Stimulated activated naive CD8-positive, alpha-beta T cell treated with anti-CD3 and anti-CD28 coated beads, Interleukin-15, Interleukin-2, amounts not matched to agents 100 ng/mL and 50 ng/mL, for 24 hours (primary cell): Measurements from ENCODE around the gene AGK.
A peak's percentile ranks its signal among the peaks of the same experiment; 100 is the strongest.
"Not testable (repeated sequence)": the region's sequence is repeated elsewhere in the genome, so short reads cannot be mapped to it uniquely, and the experiment has no call there.

Experiments used
- H3K27ac Mint-ChIP-seq: one replicate; pipeline ENCODE4 v1.8.0; 2021; ENCODE audit warnings: mild to moderate bottlenecking, mixed read lengths
- H3K27me3 Mint-ChIP-seq: one replicate; pipeline ENCODE4 v1.8.0; 2021; ENCODE audit warnings: mixed read lengths
- H3K36me3 Mint-ChIP-seq: one replicate; pipeline ENCODE4 v1.8.0; 2021; ENCODE audit warnings: low read depth, mixed read lengths
- H3K4me1 Mint-ChIP-seq: one replicate; pipeline ENCODE4 v1.8.0; 2021; ENCODE audit warnings: low read depth, mixed read lengths
- H3K4me3 Mint-ChIP-seq: one replicate; pipeline ENCODE4 v1.8.0; 2021; ENCODE audit warnings: mild to moderate bottlenecking, mixed read lengths
- H3K9me3 Mint-ChIP-seq: one replicate; pipeline ENCODE4 v1.8.0; 2021; ENCODE audit warnings: mixed read lengths

Gene AGK

DNA sequence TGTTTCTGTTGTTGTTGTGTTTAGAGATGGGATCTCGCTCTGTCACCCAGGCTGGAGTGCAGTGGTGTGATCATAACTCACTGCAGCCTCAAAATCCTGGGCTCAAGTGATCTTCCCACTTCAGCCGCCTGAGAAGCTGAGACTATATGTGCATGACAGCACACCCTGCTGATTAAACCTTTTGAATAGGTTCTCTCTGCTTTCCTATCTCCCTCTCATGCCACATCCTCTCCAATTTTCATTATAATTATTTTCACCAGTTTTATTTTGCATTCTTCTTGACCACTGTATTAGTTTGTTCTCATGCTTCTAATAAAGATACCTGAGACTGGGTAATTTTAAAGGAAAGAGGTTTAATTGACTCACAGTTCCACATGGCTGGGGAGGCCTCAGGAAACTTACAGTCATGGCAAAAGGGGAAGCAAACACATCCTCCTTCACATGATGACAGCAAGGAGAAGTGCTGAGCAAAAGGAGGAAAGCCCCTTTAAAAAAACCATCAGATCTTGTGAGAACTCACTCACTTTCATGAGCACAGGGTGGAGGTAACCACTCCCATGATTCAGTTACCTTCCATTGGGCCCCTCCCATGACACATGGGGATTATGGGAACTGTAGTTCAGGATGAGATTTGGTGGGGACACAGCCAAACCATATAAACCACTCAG is 12.9 kb downstream of the AGK start:
- Mint-ChIP-seq H3K27me3 (no peaks in the 10 kb centered on the region), H3K4me3 (peak overlapping the region; percentile 41), H3K4me1 (peaks cover 85% of the 10 kb centered on the region), H3K27ac (peak overlapping the region; percentile 95), H3K36me3 (peaks cover 94% of the 10 kb centered on the region), H3K9me3 (peaks cover 12% of the 10 kb centered on the region)

DNA sequence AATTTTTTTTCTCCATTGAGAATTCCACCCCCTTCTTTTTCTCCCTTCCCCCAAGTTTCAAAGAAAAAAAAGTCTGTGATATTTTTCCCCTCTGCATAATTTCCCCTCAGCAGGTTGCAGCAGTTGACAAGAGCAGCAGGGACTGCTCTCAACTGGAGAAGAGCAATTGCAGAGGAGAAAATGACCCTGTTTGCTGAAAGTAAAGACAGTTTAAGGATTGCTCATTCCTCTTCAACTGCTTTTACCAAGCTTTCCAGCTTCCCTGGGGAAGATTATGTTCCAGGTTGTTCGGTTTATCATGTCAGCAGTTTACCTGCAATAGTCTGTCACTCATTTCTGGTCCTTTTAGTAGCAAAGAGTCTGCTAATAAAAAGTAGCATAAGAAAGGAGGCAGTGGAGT is 16.2 kb downstream of the AGK start:
- no peak overlapping the region for H3K27ac Mint-ChIP-seq
- H3K36me3 Mint-ChIP-seq, result peaks cover 90% of the 10 kb centered on the region
- peaks cover 72% of the 10 kb centered on the region for H3K4me1 Mint-ChIP-seq

DNA sequence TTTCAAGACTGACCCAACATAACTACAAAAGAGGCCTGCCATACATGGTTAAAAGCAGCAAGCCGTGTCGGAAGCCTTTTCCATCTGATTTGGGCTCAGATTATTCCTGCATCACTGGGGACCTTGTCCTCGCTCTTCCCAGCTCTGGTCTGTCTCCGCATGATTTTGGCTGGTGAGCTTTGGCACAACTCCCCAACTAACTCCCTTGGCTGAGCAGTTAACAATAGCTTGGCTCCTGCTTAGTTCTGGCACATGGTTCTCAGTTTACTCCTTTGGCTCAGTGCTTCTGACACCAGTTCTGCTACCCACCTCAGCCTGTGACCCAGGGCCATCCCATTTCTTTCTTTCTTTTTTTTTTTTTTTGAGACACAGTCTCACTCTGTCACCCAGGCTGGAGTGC is 17.0 kb downstream of the AGK start:
- Mint-ChIP-seq H3K4me1 (peaks cover 70% of the 10 kb centered on the region), H3K27me3 (no peaks in the 10 kb centered on the region), H3K27ac (peak overlapping the region; percentile 38), H3K9me3 (peaks cover 6% of the 10 kb centered on the region), H3K4me3 (no peak overlapping the region), H3K36me3 (peaks cover 90% of the 10 kb centered on the region)

More for the DNA sequence above, 16.2 kb downstream of the AGK start:
- Mint-ChIP-seq H3K4me3 (no peak overlapping the region), H3K27me3 (no peaks in the 10 kb centered on the region), H3K9me3 (peaks cover 6% of the 10 kb centered on the region)

DNA sequence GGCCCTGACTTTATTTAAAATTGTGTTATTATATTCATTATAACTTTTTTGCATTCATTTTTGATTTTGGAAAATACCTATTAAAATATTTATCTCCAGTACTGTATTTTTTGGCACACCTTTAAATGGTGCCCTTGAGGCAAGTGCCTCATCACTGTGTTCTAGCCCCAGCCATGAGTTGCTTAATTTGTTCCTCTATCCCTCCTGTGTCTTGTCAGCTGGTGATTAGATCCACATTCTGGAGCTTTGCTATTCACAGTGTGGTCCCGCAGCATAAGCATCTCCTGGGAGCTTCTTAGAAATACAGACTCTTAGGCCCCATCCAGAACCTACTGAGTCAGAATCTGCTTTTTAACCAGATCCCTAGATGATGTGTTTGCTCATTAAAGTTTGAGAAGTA is 19.8 kb downstream of the AGK start:
- no peak overlapping the region for H3K4me3 Mint-ChIP-seq
- H3K27ac Mint-ChIP-seq, result peak overlapping the region; percentile 62
- peaks cover 45% of the 10 kb centered on the region for H3K4me1 Mint-ChIP-seq
- peaks cover 18% of the 10 kb centered on the region for H3K9me3 Mint-ChIP-seq
- no peaks in the 10 kb centered on the region for H3K27me3 Mint-ChIP-seq
- peaks cover 90% of the 10 kb centered on the region for H3K36me3 Mint-ChIP-seq

DNA sequence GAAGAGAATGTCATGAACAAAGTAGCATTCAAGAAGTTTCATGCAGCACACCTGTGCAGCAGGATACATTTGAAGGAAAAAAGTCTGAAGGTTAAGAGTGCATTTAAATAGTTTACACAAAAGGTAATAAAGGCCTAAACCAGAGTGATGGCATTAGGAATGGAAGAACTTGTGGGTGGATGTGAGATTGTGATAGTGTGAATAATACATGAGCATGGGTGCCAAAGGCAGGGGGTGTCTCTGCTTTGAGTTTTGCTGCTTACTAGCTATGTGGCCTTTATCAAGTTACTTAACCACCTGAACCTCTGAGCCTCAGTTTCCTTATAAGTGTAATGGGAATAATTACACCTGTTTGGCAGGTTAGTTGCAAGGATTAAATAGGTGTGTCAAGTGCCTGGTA is 21.0 kb downstream of the AGK start:
- H3K9me3 Mint-ChIP-seq, result peaks cover 23% of the 10 kb centered on the region
- peaks cover 85% of the 10 kb centered on the region for H3K36me3 Mint-ChIP-seq
- H3K27ac Mint-ChIP-seq, result peak overlapping the region; percentile 59
- peaks cover 34% of the 10 kb centered on the region for H3K4me1 Mint-ChIP-seq
- no peaks in the 10 kb centered on the region for H3K27me3 Mint-ChIP-seq
- H3K4me3 Mint-ChIP-seq, result peak overlapping the region; percentile 10

DNA sequence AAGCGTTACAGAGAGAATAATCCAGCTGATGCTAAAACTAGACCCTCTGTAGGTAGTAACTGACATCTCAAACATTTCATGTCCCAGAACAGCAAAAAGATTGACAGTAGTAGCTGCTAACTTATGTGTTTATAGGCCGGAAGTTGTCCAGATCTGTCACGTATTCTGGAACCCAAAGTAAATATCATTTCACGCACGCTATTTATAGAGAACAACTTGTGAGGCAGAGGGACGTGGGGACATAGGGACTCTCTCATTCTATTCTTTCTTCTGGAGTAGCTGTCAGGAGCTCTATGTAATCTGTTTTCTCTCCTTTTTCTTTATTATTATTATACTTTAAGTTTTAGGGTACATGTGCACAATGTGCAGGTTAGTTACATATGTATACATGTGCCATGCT is 22.3 kb downstream of the AGK start:
- peaks cover 25% of the 10 kb centered on the region for H3K4me1 Mint-ChIP-seq
- peaks cover 73% of the 10 kb centered on the region for H3K36me3 Mint-ChIP-seq
- no peak overlapping the region for H3K27ac Mint-ChIP-seq
- H3K9me3 Mint-ChIP-seq, result peaks cover 23% of the 10 kb centered on the region
- no peak overlapping the region for H3K4me3 Mint-ChIP-seq
- H3K27me3 Mint-ChIP-seq, result no peaks in the 10 kb centered on the region

DNA sequence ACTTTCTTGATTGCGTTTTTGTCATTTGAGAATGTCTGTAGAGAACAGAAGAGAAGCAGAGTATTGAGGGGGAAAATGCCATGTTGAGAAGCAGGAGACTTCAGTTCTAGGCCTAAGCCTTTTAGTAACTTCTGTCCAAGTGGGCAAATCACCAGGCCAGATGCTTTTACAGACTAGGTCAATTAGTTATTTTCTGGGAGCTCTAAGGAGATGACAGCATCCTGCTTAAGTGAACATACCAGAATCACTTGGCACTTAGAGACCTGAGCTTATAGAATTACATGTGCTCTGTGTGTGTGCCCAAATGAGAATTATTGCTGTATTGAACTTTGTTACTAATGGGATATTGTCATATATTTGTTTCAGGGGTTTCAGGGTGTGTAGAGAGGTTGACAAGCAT is 24.0 kb downstream of the AGK start:
- H3K4me3 Mint-ChIP-seq, result no peak overlapping the region
- no peaks in the 10 kb centered on the region for H3K27me3 Mint-ChIP-seq
- H3K9me3 Mint-ChIP-seq, result peaks cover 23% of the 10 kb centered on the region
- peaks cover 63% of the 10 kb centered on the region for H3K36me3 Mint-ChIP-seq
- H3K27ac Mint-ChIP-seq, result no peak overlapping the region
- peaks cover 25% of the 10 kb centered on the region for H3K4me1 Mint-ChIP-seq

DNA sequence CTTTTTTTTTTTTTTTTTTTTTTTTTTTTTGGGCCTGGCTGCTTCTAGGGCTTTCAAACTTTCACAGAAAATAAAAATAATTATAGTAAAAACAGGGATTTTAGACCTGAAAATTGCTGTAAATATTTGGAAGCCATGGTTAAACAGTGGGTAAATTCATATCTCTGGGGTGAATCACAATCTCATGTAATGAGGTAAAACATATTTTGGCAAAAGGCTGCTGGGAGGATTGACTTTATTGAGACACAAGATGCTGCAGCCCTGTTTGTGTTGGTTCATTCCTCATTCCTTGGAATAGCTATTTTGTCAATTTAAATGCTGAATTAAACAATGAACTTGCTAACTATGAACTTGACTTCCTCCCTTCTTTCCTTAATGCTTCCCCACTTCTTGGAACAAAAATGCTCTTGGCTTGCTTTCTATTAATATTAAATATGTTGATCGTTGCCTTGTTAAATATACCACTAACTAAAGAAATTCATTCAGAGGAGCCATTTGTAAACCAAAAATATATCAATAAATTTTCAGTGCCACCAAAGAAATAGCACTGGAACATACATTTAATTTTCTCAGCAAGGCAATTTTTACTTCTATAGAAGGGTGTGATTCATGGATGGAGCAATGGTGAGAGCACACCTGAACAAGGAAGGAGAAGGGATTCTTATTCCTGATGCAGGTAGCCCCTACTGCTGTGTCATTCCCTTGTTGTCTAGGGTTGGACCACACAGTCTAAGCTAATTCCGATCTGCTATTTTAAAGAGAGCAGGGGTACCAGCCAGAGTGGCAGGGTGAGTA is 24.6 kb downstream of the AGK start:
- peaks cover 22% of the 10 kb centered on the region for H3K4me1 Mint-ChIP-seq
- peaks cover 58% of the 10 kb centered on the region for H3K36me3 Mint-ChIP-seq
- no peaks in the 10 kb centered on the region for H3K27me3 Mint-ChIP-seq
- no peak overlapping the region for H3K4me3 Mint-ChIP-seq
- no peak overlapping the region for H3K27ac Mint-ChIP-seq
- H3K9me3 Mint-ChIP-seq, result peaks cover 23% of the 10 kb centered on the region

DNA sequence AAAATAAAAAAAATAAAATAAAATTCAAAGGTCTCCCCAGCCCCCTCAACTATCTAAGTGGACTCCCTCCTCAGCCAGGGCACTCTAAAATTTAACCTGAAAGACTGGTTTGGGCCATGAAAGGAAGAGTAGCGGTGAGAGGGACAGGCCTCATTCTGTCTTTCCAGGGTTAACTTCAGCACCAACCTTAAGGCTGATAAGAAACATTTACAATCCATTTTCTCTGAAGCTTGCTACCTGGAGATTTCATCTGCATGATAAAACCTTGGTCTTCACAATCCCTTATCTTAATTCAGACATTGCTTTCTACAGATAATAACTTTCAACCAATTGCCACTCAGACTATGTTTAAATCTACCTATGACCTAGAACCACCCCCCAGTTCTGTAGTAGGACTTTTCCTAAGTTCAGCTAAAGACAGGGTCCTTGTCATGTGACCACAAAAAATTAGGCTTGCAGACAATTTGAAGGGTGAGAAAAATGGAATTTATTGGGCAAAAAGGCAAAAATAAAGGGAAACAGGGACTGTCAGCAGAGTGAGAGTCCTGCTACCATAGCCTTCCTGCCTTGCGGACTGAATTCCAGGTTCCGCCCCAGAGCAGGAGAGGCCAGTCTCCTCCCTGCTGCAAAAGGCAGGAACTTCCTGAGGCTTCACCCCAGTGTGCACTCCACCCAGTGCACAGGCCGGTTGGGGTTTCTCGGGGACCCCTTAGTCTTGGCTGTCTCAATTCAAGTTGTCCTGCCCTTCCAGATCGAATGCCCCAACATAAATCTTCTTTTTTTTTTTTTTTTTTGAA is 26.0 kb downstream of the AGK start:
- H3K36me3 Mint-ChIP-seq, result peaks cover 44% of the 10 kb centered on the region
- no peak overlapping the region for H3K27ac Mint-ChIP-seq
- H3K4me3 Mint-ChIP-seq, result no peak overlapping the region

DNA sequence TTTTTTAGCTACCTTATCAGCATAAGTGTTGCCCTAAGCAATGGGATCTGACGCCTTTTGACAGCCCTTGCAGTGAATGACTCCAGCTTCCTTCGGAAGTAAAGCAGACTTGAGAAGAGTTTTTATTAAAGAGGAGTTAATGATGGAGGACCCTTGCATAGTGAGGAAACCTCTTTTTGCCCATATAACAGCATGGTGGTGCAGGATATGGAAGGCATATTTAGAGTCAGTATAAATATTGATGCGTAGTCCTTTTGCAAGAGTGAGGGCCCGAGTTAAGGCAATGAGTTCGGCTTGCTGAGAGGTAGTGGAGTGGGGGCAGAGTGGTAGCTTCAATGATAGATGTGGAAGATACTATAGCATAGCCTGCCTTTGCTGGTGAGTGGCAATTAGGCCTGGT is 28.7 kb downstream of the AGK start:
- H3K4me3 Mint-ChIP-seq, H3K27me3 Mint-ChIP-seq, H3K27ac Mint-ChIP-seq: not testable (repeated sequence)
- peaks cover 29% of the 10 kb centered on the region for H3K4me1 Mint-ChIP-seq
- H3K36me3 Mint-ChIP-seq, result peaks cover 17% of the 10 kb centered on the region
- H3K9me3 Mint-ChIP-seq, result peaks cover 23% of the 10 kb centered on the region

More for the DNA sequence above, 26.0 kb downstream of the AGK start:
- Mint-ChIP-seq H3K27me3 (no peaks in the 10 kb centered on the region), H3K9me3 (peaks cover 23% of the 10 kb centered on the region), H3K4me1 (peaks cover 10% of the 10 kb centered on the region)

DNA sequence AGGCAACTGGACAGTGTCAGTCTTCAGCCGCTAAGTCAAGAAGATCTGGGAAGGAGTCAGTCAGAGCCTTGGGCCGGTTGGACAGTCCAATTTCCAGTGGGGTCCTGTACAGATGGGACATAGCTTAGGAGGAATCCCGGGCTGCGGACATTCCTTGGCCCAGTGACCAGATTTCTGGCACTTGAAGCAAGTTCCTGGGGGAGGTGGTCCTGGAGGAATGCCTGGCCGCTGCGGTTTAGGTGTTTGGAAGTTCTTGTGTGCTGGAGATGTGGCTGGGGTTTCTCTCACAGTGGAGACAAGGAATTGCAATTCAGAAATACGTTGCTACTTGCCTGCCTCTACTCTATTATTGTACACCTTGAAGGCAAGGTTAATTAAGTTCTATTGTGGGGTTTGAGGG is 30.9 kb downstream of the AGK start:
- not testable (repeated sequence) for H3K9me3 Mint-ChIP-seq, H3K36me3 Mint-ChIP-seq, H3K27me3 Mint-ChIP-seq, H3K4me3 Mint-ChIP-seq
- Mint-ChIP-seq H3K4me1 (peaks cover 50% of the 10 kb centered on the region), H3K27ac (peak overlapping the region; percentile 99)

DNA sequence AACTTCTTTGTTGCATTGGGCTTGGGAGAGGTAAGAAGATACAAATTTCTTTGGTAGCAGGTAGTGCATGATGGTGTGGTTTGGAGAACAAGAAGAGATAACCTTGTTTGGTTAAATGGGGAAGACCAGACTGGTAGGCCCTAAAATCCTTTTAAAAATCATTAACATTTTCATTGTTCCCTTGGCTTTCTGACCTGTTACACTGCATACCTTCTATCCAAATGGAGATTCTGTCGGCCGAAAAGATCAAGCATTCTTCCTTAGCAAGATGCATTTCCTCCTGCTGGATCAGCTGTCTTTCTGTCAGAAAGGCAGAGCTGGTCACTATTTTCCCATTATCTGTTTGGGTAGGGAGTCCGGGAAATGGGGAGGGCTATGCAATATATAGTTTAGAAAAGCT is 33.7 kb downstream of the AGK start:
- H3K36me3 Mint-ChIP-seq, result peaks cover 8% of the 10 kb centered on the region
- H3K9me3 Mint-ChIP-seq, result peaks cover 14% of the 10 kb centered on the region
- H3K27me3 Mint-ChIP-seq, result no peaks in the 10 kb centered on the region
- H3K4me1 Mint-ChIP-seq, result peaks cover 66% of the 10 kb centered on the region
- H3K4me3 Mint-ChIP-seq, result peak overlapping the region; percentile 70
- peak overlapping the region; percentile 99 for H3K27ac Mint-ChIP-seq

DNA sequence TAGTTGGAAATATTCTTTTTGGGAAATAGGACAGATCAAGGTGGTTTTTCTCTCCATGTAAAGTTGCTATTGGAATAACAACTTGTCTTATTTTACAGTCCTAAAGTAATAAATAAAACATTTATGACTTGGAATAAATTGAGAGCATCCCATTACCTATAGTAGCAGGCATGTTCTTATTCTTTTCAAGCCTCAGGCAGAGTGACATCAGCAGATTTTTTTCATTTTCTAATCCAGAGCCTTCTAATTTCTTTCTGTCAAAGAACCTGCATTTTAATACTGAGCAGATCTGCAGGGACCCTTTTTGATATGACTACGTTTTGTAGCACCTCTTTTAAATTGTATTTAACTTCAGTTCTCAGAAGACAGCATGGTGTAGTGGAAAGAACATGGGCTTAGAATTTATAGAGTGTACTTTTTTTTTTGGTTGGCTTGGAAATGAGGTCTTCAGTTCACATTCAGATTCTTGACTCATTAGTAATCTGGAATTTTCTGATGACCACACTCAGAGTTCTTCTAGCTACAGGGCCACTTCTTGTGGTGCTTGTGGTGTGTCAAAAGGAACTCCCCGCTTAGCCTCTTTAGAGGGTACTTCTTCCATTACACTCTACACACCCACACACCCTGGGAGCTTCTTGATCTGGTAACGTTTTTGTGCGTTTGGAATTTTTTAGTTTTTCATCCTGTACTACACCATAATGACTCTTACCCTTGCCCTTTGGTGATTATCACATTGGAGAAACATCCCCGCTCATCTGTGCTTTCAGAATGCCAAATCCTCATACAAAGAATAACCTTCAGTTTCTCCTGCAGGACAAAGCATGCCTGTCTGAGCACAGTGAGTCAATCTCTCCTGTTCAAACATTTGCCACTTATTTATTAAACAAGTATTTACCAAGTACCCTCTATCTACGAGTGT is 34.6 kb downstream of the AGK start:
- H3K4me3 Mint-ChIP-seq, result peak overlapping the region; percentile 70
- no peaks in the 10 kb centered on the region for H3K27me3 Mint-ChIP-seq
- H3K4me1 Mint-ChIP-seq, result peaks cover 71% of the 10 kb centered on the region
- H3K9me3 Mint-ChIP-seq, result peaks cover 14% of the 10 kb centered on the region
- H3K27ac Mint-ChIP-seq, result peak overlapping the region; percentile 99
- peaks cover 14% of the 10 kb centered on the region for H3K36me3 Mint-ChIP-seq

DNA sequence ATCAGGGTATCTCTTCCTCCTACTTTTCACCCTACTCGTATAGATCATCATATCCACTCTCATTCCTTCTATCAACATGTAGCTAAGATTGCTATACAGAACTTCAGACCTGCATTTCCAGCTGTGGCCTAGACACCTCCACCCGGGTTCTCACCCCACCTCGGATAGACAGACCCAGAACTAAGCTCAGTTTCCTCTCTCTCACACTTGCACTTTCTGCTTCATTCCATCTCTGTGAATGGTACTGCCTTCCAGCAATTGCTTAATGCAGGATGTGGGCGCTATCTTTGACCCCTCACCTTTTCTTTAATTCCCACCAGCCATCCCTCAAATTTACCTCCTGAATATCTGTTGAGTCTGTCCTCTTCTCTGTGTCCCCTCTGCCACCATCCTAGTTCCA is 35.7 kb downstream of the AGK start:
- Mint-ChIP-seq H3K27ac (peak overlapping the region; percentile 99), H3K36me3 (peaks cover 17% of the 10 kb centered on the region), H3K9me3 (peaks cover 14% of the 10 kb centered on the region), H3K4me1 (peaks cover 78% of the 10 kb centered on the region), H3K27me3 (no peaks in the 10 kb centered on the region), H3K4me3 (peak overlapping the region; percentile 70)
